NCI-H2081 (cell line): Measurements from ENCODE around the gene CAPZB.

Experiments used
- DNase-seq, 2 experiments: peaks; one replicate each; lab custom pipeline; 2025; lab: John Stamatoyannopoulos, UW

The CAPZB gene

GRCh38 chr1:19385221-19385620, 100.1 kb downstream of the CAPZB start:
- no peak for DNase-seq

DNA sequence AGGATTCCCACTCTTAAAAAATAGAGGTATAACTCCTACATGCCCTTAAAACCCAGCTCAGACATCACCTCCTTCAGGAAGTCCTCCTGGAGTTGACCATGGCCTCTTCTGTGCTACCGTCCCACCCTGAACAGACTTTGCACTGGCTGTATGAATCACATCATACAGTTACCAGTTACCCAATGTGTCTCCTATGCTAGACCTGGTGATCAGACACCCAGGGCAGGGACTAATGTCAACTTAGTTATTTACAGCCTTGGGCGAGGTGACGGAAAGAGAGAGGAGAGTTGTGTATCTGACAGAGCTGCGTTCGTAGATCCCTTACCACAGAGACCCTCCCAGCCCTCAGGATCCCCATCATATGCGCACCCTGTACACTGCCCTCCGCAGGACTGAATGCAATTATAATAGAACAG, 100.6 kb downstream of the CAPZB start:
- DNase-seq: no peak

DNA sequence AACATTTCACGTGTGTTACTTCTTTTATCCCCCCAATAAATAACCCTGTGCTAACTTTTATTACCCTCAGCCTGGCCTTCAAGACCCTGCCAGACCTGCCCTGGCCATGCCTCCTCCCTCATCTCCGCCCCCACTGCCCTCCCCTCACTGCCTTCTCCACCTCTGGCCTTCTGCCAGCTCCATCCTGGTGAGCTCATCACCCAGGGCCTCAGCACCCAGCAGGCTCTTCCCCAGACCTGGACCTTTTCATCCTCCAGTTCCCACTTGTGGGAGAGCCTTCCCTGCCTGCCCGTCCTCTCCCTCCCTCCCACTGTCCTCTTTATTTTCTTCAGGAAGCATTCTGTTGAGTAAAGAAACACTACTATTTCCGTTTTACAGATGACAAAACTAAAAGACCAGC, 101.2 kb downstream of the CAPZB start:
- DNase-seq: no peak

GRCh38 chr1:19382222-19382621, 103.1 kb downstream of the CAPZB start:
- DNase-seq: no peak

DNA sequence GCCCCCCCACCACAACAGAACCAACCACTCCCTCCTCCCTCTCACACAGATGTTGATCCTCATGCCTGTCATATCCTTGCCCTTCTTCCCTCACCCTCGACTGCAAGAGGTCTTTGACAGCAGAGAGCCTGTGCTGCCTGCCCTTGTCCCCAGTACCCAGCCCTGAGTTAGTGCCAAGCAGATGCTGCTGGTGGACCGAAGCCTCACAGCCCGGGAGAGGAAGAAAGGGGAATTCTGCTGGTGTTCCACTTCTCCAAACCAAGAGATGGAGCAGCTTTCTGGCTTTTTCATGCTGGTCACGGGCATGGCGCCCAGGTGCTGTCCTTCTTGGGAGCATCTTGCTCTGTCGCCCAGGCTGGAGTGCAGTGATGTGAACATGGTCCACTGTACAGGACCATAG, 104.1 kb downstream of the CAPZB start:
- DNase-seq: no peak

GRCh38 chr1:19377812-19378718, 107.3 kb downstream of the CAPZB start:
- DNase-seq: no peak

DNA sequence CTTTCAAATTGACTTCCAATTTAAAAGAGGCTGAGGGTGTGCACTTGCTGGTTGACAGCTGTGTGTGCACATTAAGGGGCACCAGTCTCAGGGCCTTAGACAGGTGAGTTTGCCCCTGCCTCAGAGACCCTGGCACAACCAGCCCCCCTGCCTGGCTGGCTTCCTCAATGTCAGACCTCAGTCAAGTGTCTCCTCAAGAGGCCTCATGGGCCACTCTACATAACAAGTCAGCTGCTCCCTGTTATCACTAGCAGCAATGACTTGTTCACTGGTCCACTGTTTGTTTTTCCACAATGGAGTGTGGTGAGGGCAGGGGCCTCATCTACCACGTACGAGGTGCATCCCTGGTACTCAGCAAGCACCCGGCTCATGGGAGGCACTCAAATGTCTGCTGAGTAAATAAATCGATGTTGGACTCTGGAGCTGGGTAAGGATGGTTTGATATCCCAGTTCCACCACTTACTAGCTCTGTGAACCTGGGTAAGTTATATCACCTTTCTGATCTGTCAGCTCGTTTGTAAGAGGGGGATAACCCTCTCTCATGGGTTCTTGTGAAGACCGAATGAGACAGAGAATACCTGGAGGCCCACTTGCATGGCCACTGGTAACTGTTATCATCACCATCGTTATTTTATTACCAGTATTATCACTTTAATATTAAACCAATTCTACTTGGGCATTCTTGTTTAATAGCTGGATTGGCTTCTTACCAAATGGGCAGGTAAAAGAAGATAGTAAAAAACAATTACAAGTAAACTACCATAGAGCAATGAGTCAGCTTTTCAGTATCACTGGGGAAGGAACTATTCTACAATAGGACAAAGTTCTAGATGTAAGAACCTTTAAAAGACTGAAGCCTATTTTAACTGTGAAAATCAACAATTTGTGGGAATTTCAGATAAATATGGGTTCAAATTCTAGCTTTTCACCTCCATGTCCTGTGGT, 108.6 kb downstream of the CAPZB start:
- DNase-seq: no peak

- no peak for DNase-seq
Observed at GRCh38 chr1:19375631-19376400, 109.5 kb downstream of the CAPZB start.

DNA sequence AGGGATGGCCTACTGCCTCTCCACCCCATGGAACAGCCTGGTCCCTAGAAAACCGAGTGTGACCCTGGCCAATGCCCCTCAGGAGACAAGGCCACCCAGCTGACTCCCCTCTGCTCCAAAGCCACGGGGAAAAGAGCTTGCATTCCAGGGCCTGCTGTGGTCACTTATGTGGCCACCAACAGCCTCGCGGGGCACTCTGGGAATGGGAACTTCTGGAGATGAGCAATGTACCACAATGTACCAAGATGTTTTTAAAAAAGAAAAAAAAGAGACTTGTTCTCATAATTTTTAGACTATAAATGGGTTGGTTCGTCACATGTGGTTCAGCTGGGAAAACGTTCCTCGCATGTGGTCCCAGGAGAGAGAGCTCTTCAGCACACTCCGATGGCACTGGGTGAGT, 110.4 kb downstream of the CAPZB start:
- DNase-seq: no peak

DNA sequence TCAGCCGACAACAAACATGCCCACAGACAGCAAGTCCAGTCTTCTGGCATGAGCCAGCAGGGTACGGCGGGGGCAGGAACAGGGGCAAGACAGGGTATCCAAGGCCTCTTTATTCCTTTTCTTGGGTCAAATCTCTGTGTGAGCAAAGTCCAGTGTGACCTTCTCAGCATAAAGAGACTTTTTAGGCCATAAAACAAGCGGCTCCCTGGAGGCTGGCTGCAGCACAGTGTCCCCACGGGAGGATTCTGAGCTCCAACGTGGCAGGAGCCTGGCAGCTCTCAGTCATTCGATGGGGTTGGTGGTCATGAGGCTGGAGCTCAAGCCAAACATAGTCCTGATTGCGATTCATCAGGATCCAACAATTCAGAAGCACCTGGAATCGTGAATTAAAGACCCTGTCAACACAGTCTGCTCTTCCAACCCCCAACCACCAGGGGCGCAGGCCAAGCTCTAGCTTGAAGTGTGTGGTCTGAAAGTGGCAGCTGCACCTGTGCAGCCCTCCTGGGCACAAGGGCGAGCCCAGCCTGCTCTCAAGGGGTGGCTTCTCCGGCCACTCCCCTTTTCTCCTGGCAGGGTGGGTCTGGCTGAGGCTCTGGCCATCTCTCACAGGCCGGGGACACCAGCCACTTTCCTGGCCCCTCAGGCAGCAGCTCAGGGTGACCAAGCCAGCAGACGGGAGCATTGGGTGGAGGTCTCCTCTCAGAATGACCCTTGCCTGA, 111.1 kb downstream of the CAPZB start:
- no peak for DNase-seq

- DNase-seq: no peak
Observed at GRCh38 chr1:19373211-19374082, 111.9 kb downstream of the CAPZB start.

GRCh38 chr1:19372602-19373001, 112.7 kb downstream of the CAPZB start:
- DNase-seq: no peak

DNA sequence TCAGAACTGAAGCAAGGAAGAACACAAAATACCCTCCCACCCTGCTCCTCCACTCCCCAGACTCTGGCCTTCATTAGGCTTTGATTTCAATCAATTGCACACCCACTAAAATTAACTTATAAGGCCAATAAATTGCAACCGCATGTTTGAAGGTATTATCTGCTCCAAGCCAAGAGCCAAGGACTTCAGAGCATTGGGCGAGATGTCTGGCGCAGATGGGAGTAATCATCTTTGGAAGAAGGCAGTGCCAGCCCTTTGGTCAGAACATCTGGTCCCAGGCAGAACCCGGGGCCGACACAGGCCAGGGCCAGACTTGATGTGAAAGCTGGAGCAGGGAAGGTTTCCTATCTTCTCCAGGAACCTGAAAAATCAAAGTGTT, 113.2 kb downstream of the CAPZB start:
- DNase-seq: no peak

DNA sequence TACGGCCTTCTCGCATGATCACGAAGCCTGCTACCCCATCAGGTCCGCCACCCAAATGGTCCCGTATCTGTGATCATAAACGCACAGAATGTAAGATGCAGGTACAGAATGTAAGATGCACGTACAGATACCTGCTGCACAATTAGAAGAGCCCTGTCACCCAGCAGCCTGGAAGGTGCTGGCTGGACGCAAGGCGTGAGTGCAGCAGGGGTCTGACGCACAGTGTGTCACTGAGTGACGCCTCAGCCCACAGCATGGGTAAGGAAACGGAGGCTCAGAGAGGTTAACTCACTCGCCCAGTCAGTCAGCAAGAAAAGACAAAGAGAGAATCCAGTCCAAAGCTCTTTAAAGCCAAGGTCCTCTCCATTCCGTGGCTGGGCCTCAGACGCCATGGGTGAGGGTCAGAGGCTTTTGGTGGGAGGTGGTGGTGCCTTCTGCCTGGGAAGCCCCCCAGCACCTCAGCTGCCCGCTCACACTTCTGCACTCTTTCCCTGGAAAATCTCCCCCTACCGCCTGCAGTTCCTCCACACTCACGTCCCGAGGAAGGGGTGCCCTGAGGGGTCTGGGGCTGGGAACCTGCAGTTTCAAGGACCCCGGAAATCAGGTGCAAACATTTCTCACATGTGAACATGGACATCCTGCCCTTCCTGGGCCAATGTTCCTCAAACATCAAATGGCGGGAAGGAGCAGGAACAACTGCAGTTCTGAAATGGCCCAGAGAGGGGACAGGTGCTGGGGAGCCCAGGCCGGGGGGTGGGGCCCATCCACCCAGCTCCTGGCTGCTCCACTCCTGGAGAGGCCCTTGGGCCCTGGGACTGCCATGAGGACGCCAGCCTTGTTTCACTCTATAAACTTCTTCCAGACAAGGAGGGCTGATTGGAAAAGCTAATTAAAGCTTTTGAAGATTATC, 113.9 kb downstream of the CAPZB start:
- DNase-seq: no peak

- no peak for DNase-seq
Observed at GRCh38 chr1:19370453-19371170, 114.7 kb downstream of the CAPZB start.

GRCh38 chr1:19369396-19370090, 115.8 kb downstream of the CAPZB start:
- no peak for DNase-seq

- DNase-seq: no peak
Observed at GRCh38 chr1:19368964-19369363, 116.4 kb downstream of the CAPZB start.

DNA sequence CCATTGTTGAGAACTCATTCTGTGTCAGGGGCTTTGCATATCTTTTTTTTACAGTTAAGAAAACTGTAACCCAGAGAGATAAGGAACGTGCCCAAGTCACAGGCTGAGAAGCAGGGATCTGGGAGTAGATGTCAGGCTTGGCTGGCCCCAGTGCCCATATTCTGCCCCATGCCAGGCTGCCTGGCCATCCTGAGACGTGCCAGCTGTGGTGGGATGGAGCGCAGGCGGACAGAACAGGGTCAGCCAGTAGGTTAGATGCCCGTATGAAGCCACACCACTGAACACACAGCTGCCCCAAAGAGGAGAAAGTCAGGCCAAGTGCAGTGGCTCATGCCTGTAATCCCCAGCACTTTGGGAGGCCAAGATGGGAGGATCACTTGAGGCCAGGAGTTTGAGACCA, 117.3 kb downstream of the CAPZB start:
- no peak for DNase-seq
